GM15510 (cell line): Measurements from ENCODE around the gene LYZL1.

Source experiments
- POLR2A ChIP-seq: IDR thresholded peaks from 3 replicates; pipeline ENCODE4 v1.6.1; 2011; ENCODE audit warnings: borderline replicate concordance; ENCODE audit not compliant: insufficient read length; ENCODE audit errors: extremely low read depth

Gene LYZL1

DNA sequence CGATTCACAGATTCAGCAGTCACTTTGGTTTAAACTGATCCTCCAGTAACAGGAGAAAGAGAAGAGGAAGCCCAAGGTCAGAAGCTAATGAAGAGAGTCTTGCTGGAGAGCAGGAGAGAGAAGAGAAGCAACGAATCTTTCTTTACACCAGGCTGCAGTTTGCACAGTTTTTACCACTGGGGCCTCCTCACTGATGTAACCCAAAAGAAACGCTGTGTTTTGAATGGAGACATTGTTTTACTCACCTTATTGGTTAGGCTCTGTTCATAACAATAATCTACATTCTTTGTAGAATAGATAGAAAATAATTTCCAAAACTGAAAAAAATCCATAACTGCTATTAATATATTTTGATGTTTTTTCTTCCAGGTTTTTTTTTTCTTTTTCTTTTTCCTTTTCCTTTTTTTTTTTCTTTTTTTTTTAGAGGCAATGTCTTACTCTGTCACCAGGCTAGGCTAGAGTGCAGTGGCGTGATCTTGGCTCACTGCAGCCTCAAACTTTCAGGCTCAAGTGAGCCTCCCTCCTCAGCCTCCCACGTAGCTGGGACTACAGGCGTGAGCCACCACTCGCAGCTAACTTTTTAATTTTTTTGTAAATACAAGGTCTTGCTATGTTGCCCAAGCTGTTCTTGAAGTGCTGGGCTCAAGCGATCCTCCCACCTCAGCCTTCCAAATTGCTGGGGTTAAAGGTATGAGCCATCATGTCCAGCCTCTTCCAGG, 27.6 kb downstream of the LYZL1 start:
- no peak for TF ChIP-seq POLR2A

GRCh38 chr10:29317027-29317420, 28.2 kb downstream of the LYZL1 start:
- no peak for TF ChIP-seq POLR2A

DNA sequence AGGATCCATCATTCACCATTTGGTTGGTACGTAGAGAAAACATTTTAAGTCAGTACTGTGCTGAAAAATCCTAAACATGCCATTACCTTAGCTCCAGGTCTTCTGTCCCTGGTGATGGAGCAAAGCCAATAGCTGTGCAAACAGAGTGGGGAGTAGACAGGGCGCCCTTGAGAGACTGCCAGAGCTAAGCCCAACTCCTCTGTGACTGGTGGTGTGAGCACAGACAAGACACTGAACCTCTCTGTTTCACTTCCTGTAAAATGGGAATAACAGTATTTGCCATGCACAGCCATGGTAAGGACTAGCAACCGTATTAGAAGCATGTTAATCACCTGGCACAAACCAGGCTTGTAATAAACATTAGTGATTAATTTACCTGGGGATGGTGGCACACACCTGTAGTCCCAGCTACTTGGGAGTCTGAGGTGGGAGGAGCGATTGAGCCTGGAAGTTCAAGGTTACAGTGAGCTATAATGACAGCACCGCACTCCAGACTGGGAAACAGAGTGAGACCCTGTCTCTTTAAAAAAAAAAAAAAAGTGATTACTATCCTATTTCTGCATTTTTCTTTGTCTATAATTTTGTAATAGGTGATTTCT, 28.7 kb downstream of the LYZL1 start:
- no peak for TF ChIP-seq POLR2A

DNA sequence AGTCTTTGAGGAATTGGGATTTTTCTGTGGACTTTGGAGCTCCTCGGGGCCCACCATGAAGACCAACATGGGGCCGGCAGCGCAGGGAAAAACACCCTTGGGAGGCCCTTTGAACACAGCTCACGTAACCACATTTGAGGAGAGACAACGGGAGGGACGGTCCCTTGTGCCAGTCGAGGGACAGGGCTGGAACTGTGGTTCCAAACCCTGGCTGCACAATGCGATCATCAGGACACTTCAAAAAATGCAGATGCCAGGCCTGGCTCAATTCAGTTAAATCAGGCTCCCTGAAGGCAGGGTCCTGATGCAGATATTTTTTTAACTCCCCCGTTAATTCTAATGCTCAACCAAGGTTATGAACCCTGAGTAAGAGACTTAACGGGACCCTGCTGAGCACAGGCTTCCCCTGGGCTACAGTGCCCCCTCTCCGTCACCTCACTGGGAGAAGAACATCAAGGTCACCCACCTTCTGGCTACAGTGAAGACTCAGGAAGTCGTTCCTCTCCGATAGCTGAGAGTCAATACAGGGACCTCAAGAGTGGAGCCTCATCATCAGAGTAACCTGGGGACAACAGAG, 30.4 kb downstream of the LYZL1 start:
- no peak for TF ChIP-seq POLR2A

GRCh38 chr10:29321656-29322055, 32.8 kb downstream of the LYZL1 start:
- TF ChIP-seq POLR2A = no peak

DNA sequence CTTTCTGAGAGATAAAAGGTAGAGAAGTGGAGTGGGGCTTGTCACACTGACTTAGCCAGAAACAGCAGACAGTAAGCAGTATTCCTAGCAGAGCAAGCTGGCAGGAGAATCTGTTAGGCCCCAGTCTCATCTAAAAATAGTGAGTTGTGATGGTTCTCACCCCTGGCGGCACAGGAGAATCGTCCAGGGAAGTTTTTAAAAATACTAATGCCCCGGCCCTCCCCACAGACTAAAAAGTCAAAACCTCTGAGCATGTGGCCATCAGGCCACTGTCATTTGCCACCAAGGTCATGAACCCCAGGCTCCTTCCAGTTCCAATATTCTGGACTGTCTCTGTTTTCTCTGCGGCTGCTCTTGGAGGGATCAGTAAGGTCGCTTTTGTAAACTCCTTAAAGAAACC, 34.0 kb downstream of the LYZL1 start:
- TF ChIP-seq POLR2A = no peak

GRCh38 chr10:29323367-29323766, 34.5 kb downstream of the LYZL1 start:
- TF ChIP-seq POLR2A = no peak

- TF ChIP-seq POLR2A = no peak
These were observed 35.5 kb downstream of the LYZL1 start for GRCh38 chr10:29324220-29324841.

- TF ChIP-seq POLR2A = no peak
These were observed 37.4 kb downstream of the LYZL1 start for GRCh38 chr10:29326299-29326698.

DNA sequence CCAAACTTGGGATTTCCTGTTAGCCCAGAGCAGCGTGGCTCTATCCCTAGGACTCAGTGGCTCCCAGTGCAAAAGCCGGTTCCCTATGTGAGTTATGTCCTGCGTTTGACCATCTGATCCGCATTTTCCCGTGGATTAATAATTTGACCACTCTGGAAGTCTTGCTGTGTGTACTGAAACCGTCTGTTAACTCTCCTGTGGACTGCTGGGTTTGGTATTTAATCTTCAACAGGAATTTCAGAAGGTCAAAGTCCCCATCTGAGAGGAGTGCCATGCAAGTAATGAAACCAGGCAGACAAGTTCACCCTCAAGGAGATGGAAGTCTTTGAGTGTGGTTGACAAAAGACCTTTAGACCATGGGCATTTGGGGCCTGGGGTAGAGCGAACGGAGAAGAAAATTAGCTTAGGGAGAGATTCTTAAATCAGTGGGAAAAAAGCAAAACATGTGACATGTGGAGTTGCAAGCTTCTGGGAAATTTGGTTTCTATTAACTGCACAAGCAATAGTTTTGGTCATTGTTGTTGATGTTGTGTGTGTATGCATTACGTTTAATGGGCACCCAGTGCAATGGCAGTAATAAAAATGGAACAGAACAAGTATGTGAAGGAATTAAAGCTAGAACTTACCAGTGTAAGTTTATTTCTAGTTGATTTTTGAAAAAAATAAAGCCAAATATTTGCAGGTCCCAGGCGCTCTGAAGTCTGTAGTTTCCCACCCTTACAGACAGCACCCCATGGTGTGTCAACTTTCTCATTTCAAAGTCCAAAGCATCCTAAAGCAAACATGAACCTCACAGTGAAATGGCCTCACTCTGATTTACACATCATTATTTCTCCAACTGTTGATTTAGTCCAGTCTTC, 38.2 kb downstream of the LYZL1 start:
- TF ChIP-seq POLR2A = no peak

- no peak for TF ChIP-seq POLR2A
These were observed 38.9 kb downstream of the LYZL1 start for GRCh38 chr10:29327746-29328102.

GRCh38 chr10:29328983-29329382, 40.1 kb downstream of the LYZL1 start:
- TF ChIP-seq POLR2A = no peak

DNA sequence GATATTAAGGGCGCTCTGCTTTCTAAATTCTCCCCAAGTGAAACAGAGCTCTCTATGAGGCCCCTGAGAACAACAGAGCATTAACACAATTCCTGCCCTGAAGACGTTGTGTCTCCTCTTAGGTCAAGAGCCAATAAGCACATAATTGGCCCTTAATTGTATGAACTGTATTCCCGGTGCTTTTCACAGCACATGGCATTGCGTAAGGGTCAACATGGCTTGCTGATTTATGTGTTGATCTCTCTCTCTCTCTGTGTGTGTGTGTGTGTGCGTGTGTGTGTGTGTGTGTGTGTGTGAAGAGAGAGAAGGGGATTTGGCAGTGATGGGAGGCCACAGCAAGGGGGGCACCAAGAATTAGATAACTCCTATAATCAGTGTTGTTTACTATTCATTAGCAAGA, 40.5 kb downstream of the LYZL1 start:
- TF ChIP-seq POLR2A = no peak

- TF ChIP-seq POLR2A = no peak
These were observed 43.3 kb downstream of the LYZL1 start for GRCh38 chr10:29332061-29332760.

- no peak for TF ChIP-seq POLR2A
These were observed 43.9 kb downstream of the LYZL1 start for GRCh38 chr10:29332761-29333148.

GRCh38 chr10:29343607-29344038, 54.8 kb downstream of the LYZL1 start:
- no peak for TF ChIP-seq POLR2A
